IPS-18c (cell line): ENCODE measurements around the gene PNMA8A.
"Not testable (repeated sequence)": the region's sequence is repeated elsewhere in the genome, so short reads cannot be mapped to it uniquely, and the experiment has no call there.

Experiments
- H3K4me3 ChIP-seq: 2 replicates; pipeline ENCODE4 v1.7.0; 2013; ENCODE audit warnings: low read depth, mild to moderate bottlenecking, low read length, moderate library complexity; ENCODE audit not compliant: insufficient read depth
- H3K9me3 ChIP-seq: one replicate; pipeline ENCODE4 v1.6.1; 2013; ENCODE audit warnings: mild to moderate bottlenecking, low read length, moderate library complexity; ENCODE audit not compliant: control insufficient read depth, insufficient read depth

The PNMA8A gene

GRCh38 chr19:46471116-46471733, at the start of gene PNMA8A:
TSS of gene PNMA8A (minus strand) at chr19:46471563. CDS start at chr19:46471035, 528 bp downstream.
- H3K9me3 ChIP-seq, result no peaks in the 10 kb centered on the region
- peak within 1 kb of the TSS; percentile 91 for H3K4me3 ChIP-seq

DNA sequence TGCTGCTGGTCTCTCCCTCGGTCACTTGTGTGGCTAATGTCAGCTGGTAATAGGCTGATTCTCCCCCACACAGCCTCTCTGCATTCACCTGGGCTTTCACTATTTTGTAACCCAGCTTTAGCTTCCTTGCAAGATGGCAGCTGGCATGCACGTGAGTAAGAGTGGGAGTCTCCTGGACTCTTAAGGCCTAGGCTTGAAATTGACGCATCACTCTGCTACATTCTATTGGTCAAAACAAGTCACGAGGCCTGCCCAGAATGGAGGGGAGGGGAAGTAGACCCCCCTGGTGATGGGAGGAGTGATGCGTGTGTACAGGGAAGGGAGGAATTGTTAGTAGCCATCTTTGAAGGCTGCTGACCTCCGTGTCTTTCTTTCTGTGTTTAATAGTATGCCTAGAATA, 49.3 kb upstream of the PNMA8A start:
- no peaks in the 10 kb centered on the region for H3K9me3 ChIP-seq
- no peak overlapping the region for H3K4me3 ChIP-seq

DNA sequence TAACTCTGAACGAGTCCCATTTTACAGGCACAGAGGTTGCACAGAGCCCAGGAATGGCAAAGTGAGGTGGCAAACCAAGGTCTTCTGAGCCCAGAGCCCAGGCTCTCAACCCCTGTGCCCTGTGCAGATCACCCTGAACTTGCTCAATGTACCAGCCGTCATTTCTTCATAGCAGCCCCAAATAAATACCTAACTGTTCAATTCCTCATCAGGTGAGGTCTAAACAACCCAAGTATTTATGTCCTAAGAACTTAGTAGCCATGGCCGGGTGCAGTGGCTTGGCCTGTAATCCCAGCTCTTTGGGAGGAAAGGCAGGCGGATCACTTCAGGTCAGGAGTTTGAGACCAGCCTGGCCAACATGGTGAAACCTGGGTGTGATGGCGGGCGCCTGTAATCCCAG, 46.1 kb upstream of the PNMA8A start:
- Histone ChIP-seq H3K4me3 (no peak overlapping the region), H3K9me3 (no peaks in the 10 kb centered on the region)

DNA sequence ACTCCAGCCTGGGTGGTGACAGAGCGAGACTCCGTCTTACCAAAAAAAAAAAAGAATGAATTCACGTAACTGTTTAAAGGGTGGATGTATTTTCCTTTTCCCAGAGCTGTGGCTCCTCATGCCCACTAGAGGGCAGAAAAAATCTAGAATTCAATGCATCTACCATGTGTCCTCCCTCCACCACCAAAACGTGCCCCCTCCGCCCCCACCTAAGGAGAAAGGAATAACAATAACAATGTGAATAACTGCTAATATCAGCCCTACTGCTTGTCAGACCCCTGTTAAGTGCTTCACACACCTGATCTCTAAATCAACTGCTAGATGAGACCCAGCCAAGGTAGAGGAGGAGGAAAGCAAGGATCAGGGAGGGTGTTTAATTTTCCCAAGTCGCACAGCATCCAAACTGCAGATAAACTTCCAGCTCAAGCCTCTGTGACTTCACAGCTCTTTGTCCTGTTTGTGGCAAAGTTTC, 44.6 kb upstream of the PNMA8A start:
- no peak overlapping the region for H3K4me3 ChIP-seq

GRCh38 chr19:46515290-46515609, 43.9 kb upstream of the PNMA8A start:
- H3K4me3 ChIP-seq, result no peak overlapping the region
- H3K9me3 ChIP-seq, result no peaks in the 10 kb centered on the region

More for the DNA sequence above, 44.6 kb upstream of the PNMA8A start:
- H3K9me3 ChIP-seq, result no peaks in the 10 kb centered on the region

DNA sequence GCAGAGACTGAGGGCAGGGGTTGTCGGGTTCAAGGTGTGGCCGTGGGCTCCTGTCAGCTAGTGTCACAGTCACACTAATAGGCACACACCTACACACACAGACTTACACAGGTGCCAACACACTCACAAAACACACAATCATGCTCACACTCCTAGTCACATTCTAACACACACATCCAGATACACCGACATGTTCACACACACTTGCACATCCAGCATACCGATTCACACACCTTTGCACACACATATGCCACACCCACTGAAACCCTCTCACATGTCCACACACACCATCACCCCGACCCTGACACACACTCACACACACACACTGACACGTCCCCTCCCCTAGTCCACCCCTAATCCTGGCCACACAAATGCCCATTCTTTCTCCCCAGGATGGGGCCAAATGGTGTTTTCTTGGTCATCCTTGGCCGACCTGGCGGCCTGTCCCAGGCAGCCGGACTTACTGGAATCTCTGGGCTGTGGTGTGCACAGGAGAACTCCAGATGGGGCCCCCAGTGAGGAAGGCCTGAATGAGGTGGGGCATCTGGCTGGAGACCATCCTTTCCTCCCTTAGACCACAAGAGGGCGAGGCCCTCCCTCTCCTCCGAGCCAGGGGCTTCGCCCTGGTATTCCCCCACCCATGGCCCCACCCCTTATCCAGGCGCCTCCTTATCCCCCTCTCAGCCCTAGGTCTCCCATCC, 43.4 kb upstream of the PNMA8A start:
- Histone ChIP-seq H3K9me3 (no peaks in the 10 kb centered on the region), H3K4me3 (no peak overlapping the region)

GRCh38 chr19:46513461-46514236, 42.3 kb upstream of the PNMA8A start:
- H3K4me3 ChIP-seq, result no peak overlapping the region
- no peaks in the 10 kb centered on the region for H3K9me3 ChIP-seq

- Histone ChIP-seq H3K9me3 (no peaks in the 10 kb centered on the region), H3K4me3 (no peak overlapping the region)
Observed at GRCh38 chr19:46511237-46511636, 39.9 kb upstream of the PNMA8A start.

- no peak overlapping the region for H3K4me3 ChIP-seq
Observed at GRCh38 chr19:46508206-46508605, 36.8 kb upstream of the PNMA8A start.

DNA sequence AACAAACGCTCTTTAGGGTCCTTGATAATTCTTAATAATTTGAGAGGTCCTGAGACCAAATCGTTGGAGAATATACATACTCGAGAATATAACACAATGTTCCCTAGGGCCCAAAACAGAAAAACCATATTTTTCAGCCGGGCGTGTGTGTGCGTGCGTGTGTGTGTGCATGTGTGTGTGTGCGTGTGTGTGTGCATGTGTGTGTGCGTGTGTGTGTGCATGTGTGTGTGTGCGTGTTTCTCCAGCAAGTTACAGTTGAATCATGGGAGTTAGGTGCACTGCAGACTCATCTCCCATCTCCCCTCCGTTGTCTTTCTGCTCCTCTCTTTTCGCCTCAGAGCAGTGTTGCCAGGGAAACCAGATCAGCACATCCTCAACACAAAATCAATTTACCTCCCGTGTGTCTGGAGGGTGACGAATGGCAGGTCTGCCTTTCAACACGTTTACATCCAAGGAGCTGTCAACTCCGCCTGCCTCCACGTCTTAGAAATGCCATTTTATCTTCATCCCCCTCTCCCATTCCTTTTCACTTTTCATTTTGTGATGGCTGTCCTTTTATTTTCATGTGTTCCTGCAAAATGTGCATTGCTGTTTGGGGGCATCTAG, 32.6 kb upstream of the PNMA8A start:
- no peak overlapping the region for H3K4me3 ChIP-seq
- H3K9me3 ChIP-seq, result no peaks in the 10 kb centered on the region

More at GRCh38 chr19:46508206-46508605, 36.8 kb upstream of the PNMA8A start:
- no peaks in the 10 kb centered on the region for H3K9me3 ChIP-seq

DNA sequence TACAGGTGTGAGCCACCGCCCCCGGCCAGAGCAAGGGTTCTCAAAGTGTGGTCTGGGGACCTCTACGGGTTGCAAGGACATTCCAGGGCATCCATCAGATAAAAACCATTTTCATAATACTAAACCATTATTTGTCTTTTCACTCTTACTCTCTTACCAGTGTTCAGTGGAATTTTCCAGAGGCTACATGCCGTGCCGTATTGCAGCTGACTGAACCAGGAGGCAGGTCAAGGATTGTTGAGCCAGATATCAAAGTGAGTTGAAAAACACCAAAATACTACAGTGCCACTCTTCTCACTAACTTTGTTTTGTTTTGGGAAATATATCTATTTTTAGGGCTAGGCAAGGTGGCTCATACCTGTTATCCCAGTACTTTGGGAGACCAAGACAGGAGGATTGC, 31.5 kb upstream of the PNMA8A start:
- Histone ChIP-seq H3K4me3 (no peak overlapping the region), H3K9me3 (no peaks in the 10 kb centered on the region)

- Histone ChIP-seq H3K9me3 (no peaks in the 10 kb centered on the region), H3K4me3 (no peak overlapping the region)
Observed at GRCh38 chr19:46499692-46500091, 28.3 kb upstream of the PNMA8A start.

- Histone ChIP-seq H3K9me3 (peaks cover 2% of the 10 kb centered on the region), H3K4me3 (no peak overlapping the region)
Observed at GRCh38 chr19:46497773-46498172, 26.4 kb upstream of the PNMA8A start.

DNA sequence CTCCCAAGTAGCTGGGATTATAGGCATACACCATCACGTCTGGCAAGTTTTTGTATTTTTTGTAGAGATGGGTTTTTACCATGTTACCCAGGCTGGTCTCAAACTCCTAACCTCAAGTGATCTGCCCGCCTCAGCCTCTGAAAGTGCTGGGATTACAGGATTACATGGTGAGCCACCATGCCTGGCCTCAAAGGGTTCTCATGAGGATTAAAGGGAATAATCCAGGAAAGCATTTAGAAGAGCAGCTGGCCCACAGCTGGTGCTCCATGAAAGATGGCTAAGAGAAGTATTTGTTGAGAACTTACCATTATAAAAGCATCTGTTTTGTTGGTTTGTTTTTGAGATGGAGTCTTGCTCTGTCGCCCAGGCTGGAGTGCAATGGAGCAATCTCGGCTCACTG, 25.5 kb upstream of the PNMA8A start:
- not testable (repeated sequence) for H3K4me3 ChIP-seq, H3K9me3 ChIP-seq

GRCh38 chr19:46496304-46496703, 24.9 kb upstream of the PNMA8A start:
- Histone ChIP-seq H3K9me3 (peaks cover 2% of the 10 kb centered on the region), H3K4me3 (no peak overlapping the region)

DNA sequence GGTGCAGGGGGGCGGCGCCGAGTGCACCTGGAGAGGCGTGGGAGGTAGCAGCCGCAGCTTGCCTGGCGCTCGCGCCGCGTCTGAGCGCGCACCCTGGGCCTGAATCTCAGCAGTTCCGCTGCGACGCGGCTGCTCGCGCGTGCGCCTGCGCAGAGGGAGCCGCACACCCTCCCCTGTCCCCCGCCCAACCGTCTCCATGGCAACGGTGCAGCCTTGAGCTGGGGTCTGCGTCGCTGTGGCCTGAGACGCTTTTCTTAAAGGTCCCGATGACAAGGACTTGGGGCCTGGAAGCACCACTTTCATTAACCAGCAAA, 24.4 kb upstream of the PNMA8A start, which contains the start of gene PNMA8B:
PNMA8B (minus strand) TSS at position 82 of the 314 bp plus-strand sequence. CDS start 402 bp downstream, outside the sequence.
- H3K4me3 ChIP-seq, result peak within 1 kb of the TSS; percentile 61

GRCh38 chr19:46494941-46495785, 23.8 kb upstream of the PNMA8A start:
- peak overlapping the region; percentile 61; the same call in 1 of the 2 replicates for H3K4me3 ChIP-seq
- peaks cover 2% of the 10 kb centered on the region for H3K9me3 ChIP-seq

More for the DNA sequence above, 24.4 kb upstream of the PNMA8A start, which contains the start of gene PNMA8B:
- peaks cover 2% of the 10 kb centered on the region for H3K9me3 ChIP-seq
